T47D (cell line): ENCODE data around the gene FAM117A.

Source experiments
- DNase-seq, 2 experiments: peaks; one replicate each; pipeline versions ENCODE4 v3.0.0 to v3.0.0-alpha.2; 2011 to 2012; ENCODE audit warnings: low read depth in 1 of 2, low spot score in 1 of 2
- JUND ChIP-seq: IDR thresholded peaks from 2 replicates; pipeline ENCODE4 v1.6.1; 2012; ENCODE audit warnings: low read depth
- in situ Hi-C: cut with HindIII; loops from 2 replicates; pipeline ENCODE4 v1.10.0; 2016; ENCODE audit warnings: low sequenced_read_pairs, low pct_unique_long_range_greater_than_20kb

FAM117A gene

GRCh38 chr17:49667854-49668253 is 96.1 kb downstream of the FAM117A start:
- in situ Hi-C loops, result no loop called here
- TF ChIP-seq JUND, result no peak

GRCh38 chr17:49664706-49665211 is 99.2 kb downstream of the FAM117A start:
- DNase-seq, result no peak
- TF ChIP-seq JUND, result no peak
- in situ Hi-C loops, result no loop called here

More at GRCh38 chr17:49667854-49668253, 96.1 kb downstream of the FAM117A start:
- no peak for DNase-seq
